Body of pancreas (tissue), 2 donors: ENCODE results near the gene SEC61G. TPM values are rescaled to one million over a fixed set of nuclear protein-coding genes. Genes with fewer than 3 reads are reported as not detected.

Experiments used
- total RNA-seq, 2 donors: library from RNA; depleted of rRNA; stranded (reverse); fragments of >200 nt; gene quantifications; one replicate each; pipeline ENCODE4 v1.1.0, GENCODE V29; 2016

SEC61G gene
- total RNA-seq, 2 donors from 2014 or later = 119 to 120 TPM

Other genes starting within 250 kb of the SEC61G start
- gene VSTM2A, start 216.8 kb downstream of the SEC61G start, total RNA-seq = under 1 TPM in 1 of 2 donors, not detected in 1; 0.26 TPM